NOMO-1 treated with dmso at 0.1 percent for 144 hours (cell line): Measurements from ENCODE around the gene CEMIP2.
"Not testable (repeated sequence)": the region's sequence is repeated elsewhere in the genome, so short reads cannot be mapped to it uniquely, and the experiment has no call there.

Experiments
- DNase-seq: peaks from one replicate; lab custom pipeline; 2025; ENCODE audit not compliant: unreplicated experiment; lab: John Stamatoyannopoulos, UW

Gene CEMIP2

DNA sequence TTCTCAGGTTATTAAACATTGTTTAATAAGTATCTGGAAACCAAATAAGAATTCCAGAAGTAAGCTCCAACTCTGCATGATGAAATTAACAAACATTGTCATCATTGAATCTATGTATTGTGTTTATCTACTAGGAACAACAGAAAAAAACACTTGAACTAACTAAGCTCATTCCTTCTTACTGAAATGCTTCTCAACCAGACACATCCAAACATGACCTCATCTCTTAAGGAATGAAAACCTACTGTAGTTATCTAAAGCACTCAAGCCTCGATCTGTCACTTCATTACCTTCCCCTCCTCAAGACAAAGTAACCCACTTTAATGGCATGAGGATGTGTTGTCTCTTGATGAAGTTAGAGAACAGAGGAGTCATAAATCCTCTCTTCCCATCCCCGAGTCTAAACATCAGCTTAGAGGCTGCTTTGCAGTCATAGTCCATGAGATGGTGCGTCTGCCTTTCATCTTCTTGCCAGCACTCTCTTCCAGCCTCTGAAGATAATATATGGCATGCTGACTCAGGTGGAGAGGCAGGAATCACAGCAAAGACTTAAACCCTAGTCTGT, 86.5 kb downstream of the CEMIP2 start:
- DNase-seq: no peak

DNA sequence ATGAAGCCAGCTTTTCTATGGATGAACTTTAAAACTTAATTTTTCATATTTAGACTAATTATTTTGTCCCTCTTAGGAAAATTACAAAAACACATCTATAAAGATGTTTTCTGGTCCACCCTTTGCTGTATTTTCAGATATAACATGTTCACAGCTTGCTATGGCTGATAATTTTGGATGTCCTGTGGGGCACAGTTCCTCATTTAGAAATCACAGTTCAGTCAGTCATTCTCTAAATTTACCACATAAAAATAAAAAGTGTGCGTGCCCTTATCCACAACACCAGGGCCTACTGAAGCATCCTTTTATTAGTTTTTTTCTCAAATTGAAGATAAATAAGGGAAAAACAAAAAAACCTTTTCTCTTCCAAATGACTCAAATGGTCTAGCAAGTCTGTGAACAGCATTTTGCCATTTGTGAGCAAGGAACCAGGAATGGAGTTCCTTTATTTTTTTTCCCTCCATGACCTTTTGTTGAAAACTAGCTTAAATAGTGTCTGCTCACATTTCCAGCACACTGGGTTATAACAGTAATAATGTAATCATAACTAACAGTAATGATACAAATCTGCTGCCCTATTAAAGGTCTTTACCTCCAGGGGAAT, 87.1 kb downstream of the CEMIP2 start:
- DNase-seq: no peak

DNA sequence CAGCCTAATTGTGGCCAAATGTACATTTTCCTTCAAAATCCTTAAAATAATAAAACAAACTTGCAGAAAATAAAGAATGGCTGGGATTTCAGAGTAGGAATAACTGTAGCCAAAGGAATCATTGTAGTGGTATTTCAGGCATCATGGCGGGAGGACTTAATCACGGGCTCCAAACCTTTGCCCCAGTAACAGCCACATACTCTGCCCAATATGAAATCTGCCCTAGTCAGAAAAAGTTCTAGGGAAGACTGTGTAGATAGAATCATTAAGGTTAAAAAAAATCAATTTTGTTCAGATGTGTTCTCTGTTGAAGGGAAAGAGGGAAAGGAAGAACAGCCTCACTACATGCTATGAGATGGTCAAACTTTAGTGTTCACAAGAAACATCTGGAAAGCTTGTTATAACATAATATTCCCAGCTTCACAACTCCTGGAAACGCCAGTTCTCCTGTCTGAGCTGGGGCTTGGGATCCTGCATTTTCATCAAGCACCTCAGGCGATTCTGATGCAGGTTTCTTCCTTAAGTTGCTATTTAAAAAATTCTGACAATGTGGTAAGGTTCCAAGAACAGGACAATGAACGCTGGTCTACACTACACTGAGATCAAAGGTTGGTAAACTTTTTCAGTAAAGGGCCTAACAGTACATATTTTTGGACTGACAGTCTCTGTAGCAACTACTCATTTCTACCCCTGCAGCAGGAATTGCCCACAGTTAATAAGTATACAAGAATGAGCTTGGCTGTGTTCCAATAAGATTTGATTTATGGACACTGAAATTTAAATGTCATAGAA, 87.9 kb downstream of the CEMIP2 start:
- no peak for DNase-seq

DNA sequence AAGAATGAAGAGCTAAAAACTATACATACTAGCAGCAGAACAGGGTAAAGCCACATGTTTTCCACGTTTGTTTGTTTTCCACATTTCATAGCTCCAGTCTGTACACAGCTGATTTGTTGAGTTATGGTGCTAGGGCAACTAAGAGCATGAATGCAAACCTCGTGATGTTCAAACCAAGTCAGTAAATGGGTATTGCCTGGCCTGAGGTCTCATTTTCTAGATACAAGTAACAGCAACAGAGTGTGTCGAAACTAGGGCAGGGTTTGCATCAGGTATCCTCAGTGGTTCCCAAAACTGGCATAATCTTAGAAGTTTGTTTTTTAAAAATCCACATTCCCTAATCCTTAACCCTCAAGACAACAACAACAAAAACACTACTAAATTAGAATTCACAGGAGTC, 89.3 kb downstream of the CEMIP2 start:
- DNase-seq: no peak

DNA sequence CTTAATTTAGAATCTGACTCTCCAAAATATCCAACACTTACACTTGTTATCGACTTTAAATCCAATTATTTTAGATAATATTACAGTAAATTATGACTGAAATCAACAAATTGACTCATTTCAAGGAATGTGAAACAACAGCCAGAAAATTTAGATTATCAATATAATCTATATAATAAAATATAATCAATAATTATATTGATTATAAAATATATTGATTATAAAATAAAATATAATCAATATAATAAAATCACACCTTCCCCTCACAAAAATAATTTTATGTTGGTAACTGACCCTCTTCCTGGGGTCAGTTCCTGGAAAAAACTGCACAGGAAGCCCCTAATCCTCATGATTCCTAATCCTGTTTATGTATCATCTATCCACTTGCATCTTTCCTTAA, 91.1 kb downstream of the CEMIP2 start:
- no peak for DNase-seq

DNA sequence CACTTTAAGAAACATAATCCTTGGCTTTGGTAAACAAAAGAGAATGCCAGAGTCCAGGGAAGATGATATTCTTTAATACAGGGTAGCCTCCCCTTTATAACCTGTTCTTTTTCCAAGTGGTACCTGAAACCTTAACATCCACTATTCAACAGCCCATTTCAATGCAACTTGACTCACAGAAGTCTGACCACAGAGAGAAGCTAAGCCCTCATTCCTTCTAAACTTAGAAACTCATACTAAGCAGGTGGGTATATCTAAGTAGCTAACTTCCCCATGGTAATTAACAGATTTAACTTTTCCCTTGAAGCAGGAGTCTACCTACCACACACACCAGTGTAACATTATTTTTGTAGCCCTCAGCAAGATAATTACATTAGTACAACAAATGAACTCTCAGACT, 91.9 kb downstream of the CEMIP2 start:
- no peak for DNase-seq

DNA sequence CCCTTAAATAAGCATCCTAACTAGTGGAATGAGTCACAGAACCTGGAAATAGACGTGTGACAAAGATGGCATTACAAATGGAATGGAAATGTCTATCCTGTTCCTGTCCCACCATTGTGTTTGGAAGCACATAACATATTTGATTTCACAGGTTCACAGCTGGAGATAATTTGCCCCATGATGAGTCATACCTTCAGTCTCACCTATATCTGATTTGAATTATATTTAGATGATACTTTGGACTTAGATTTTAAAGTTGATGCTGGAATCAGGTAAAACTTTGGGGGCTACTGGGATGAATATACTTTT, 92.5 kb downstream of the CEMIP2 start:
- DNase-seq: no peak

DNA sequence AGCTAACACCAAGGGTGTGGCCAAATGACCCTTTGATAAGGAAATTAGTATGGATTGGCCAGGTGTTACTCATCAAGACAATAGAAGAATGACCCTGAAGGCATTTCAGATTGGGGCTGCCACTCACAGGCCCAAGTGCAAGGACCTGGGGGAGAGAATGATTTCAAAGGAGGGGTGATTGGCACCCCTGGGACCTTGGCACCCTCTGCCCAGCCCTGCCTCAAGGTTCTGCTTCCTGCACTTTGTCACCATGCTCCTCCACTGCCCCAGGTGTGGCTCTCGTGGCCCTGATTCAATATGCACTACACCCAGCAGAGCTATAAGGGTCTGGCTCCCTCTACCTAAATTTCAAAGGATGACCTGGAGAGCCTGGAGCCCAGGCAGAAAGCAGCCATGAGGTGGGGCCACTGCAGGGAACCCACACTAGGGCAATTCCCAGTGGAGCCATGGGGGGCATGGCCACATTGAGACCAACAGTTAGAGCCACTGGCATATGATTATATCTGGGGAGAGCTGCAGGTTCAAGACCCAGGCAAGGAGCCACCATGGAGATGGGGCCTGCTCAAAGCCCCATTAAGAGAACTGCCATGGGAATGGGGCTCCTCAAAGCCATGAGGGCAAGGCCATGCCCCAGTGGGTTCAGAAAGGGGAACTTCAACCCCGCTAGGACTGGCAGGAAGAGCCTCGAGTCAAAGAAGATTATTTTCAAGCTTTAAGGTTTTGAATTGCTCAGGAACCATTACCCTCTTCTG, 93.0 kb downstream of the CEMIP2 start:
- DNase-seq: no peak

DNA sequence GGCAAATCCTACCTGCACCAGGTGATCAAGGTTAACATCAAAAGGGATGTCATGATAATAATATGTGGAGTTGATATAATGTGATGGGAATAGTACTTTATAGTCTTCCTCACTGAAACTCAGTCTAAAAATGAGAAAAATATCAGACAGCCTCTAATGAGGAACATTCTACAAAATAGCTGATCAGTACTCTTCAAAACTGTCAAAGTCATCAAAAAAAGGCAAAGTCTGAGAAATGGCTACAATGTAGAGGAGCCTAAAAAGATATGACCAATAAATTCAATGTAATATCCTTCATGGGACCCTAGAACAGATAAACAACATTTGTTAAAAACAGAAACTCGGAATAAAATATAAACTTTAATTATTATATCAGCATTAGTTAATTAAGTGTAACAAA, 95.7 kb downstream of the CEMIP2 start:
- no peak for DNase-seq

DNA sequence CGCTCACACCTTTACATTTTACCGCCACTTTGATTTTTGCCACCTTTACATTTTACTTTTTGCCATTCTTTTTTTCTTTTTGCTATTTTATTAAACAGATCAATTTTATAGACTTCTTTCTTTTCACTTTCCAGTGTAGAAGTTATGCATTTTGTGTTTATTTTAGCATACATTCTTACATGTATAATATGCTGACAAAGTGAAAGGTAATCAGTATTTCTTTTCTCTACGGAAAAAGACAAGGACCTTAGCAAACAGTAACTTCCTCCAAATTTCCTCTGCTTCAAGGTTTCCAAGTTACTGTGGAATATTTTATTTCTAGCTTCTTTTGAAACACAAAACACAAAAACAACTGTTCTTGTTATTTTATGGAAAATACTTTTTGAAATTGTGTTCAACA, 97.0 kb downstream of the CEMIP2 start:
- DNase-seq: no peak

DNA sequence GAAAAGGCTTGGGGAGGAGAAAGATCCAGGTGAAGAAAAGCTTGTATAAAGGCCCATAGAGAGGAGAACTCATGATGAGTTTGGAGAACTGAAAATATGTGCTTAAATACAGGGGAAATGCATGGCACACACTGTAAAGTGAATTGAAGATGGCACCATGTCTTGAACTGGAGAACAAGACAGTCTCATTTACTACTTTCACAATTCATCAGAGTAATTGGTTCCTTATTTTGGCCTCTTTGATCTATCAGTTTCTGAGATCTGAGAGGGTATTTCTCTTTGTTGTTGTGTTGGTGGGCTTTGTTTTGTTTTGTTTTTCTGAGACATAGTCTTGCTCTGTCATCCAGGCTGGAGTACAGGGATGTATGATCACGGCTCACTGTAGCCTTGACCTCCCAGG, 98.2 kb downstream of the CEMIP2 start:
- DNase-seq: no peak

DNA sequence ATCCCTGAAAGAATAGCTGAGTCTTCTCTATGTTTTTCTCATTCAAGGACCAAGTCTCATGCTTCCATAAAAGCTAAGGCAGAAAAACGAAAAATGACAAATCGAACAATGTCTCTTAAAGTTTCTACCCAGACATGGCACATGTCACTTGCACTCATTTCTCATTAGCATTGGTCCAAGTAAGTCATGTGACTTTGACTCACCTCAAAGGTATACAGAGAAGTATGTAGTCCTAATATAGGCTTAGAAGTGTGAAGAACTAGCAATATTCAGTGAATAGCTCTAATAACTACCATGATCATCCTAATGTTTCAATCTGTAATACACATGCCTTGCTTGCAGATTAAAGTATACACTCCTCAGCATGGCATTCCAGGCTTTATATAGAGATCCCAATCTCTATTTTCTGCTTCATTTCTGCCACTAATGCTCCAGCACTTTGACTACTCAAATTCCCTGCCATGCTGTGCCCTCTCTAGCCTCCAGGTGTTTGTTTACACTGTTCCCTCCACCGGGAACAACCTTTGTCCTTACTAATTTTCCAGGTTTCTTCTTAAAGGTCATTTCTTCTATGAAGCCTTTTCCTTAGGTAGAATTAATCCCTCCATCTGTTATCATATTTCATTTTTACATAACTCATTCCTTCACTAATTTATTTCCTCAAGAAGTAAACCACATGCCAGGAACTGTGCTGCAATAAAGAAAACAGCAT, 98.9 kb downstream of the CEMIP2 start:
- DNase-seq: no peak

DNA sequence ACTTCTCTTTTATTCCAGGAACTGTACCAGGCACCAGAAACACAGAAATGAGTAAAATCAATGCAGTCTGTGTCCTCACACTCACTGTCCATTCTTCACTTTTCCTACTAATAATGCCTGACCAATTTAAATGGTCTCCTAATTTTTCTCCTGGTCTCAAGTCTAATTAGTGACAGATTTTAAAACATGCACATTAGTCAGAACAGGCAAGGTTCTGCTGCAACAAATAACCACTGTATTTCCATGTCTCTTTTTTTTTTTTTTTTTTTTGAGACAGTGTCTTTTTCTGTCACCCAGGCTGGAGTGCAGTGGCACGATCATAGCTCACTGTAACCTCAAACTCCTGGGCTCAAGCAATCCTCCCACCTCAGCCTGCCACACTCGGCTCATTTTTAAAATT, 99.6 kb downstream of the CEMIP2 start:
- DNase-seq: no peak

DNA sequence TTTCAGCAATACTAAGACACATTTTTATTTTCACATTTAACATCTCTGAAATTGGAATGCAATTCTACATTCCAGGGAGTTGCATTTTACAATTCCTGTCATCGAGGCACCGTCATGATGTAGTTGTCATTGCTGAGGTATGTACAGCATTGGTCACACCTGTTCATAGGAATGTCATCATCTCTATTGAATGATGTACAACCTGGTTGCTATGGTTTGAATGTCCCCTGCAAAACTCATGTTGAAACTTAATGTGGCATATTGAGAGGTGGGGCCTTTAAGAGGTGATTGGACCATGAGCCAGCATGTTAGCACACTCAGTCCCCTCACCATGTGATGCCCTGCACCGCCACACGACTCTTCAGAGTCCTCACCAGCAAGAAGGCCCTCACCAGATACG, 103.1 kb downstream of the CEMIP2 start:
- DNase-seq: no peak

DNA sequence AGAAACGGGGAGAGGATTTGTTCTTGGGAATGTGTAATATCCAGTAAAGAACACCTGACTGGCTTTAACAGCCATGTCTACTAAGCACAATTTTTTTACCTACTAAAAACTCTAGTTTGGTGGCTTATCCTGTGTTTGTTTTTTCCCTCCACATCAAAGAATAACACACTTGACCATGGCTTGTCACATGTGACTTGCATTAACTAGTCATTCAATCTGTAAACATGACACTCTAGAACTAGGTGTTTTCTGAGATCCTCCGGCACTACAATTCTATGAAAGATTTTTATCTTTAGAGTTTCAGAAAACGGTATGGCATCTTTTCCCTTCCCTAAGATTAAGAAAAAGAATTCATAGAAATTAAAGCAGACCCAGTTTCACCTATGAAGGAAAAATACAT, 103.7 kb downstream of the CEMIP2 start:
- no peak for DNase-seq

DNA sequence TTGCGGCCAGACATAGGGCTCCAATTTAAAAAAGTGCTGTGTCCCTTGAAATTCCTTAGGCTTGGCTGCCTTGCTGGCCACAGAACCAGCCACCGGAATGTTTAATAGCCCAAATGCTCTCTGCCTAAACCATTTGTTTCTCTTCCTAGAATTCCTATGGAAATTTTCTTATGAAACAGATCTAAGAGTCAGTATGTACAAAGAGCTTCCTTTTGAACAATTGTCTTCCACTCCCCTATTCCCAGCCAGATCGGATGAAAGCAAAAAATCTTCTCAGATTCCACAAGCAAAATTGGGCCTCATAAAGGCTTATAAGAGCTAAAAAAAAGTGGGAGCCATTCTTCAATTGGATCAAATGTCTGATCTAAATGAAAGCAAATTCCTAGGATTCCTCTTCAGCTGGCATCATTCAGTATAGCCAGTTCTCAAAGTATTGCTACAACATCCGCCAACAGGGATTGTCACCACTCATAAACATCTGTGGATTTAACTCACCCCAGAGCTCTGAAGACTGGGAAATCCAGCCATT, 104.3 kb downstream of the CEMIP2 start:
- no peak for DNase-seq

DNA sequence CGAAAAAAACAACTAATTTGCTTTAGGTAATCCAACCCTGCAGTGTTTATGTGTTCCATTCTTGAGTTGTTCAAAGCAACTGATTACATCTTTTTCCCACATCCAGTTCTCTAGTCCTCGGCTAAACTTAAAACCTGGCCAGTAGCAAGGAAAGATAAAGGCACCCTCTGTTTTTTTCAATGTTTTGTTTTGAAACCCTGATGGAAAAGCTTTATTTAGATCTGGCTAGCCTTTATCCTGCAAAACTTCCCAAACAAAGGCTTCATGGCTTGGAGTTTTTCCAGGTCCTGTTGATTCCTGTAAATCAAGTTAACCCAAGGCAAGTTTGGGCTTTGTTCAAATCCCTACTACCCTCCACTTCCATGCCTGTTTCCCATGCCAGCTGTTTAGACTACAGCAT, 105.1 kb downstream of the CEMIP2 start:
- DNase-seq: no peak

DNA sequence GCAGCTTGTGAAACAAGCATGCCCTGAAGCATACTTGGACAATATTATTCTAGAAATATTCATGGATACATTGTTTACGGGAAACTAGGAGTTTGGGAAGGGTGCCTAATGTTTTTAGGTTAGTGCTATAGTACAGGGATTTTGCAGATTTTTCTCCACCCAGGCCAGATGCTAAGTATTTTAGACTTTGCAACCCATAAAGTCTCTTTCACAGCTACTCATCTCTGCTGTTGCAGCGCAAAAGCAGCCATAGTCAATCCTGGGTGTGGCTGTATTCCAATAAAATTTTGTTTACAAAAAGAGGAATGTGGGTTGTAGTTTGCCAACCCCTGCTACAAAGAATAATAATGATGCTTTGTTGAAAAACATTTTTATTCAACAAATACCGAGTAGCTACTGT, 106.2 kb downstream of the CEMIP2 start:
- DNase-seq: no peak

DNA sequence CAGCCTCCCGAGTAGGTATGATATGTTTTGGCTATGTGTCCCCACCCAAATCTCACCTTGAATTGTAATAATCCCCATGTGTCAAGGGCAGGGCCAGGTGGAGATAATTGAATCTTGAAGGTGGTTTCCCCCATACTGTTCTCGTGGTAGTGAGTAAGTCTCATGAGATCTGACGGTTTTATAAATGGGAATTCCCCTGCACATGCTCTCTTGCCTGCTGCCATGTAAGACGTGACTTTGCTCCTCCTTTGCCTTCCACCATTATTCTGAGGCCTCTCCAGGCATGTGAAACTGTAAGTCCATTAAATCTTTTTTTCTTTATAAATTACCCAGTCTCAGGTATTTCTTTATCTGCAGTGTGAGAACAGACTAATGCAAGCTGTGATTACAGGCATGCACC, 111.0 kb downstream of the CEMIP2 start:
- DNase-seq: not testable (repeated sequence)

DNA sequence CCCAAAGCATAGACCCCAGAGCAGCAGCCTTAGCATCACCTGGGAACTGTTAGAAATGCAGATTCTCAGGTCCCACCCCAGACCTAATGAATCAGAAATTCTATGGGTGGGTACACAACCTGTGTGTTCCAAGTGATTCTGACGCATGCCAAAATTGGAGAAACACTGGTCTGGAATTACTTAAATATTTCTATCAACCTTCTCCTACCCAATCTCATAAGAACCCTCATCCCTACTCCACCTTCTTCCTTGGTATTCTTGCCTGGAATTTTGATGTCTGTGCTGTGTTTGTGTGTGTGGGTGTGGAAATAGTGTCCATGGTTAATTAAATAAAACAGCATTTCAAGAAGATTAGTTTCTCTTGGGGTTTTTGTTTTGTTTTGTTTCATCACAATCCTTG, 111.8 kb downstream of the CEMIP2 start:
- DNase-seq: no peak

DNA sequence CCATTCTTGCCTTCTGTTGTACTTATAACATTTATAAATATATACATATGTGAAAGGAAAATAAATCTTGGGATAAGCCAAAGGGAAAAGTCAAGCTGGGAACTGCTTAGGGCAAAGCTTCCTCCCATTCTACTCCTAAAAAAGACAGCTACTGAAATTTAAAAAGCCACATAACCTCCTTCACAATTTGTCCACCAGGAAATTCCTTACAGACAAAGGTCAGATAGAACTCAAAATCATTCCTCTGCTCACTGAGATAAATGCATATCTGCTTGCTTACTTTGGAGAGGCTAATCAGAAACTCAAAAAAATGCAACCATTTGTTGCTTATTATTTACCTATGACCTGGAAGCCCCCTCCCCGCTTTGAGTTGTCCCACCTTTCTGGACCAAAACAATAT, 112.5 kb downstream of the CEMIP2 start:
- DNase-seq: no peak
